NT2/D1 (cell line): Measurements from ENCODE around the gene HRH3.

Experiments
- SUZ12 ChIP-seq: IDR thresholded peaks from 2 replicates; pipeline ENCODE4 v1.6.1; 2011; ENCODE audit not compliant: insufficient read length, insufficient read depth; ENCODE audit errors: extremely low read depth
- YY1 ChIP-seq: IDR thresholded peaks from 2 replicates; pipeline ENCODE4 v1.6.1; 2011; ENCODE audit not compliant: insufficient read length, insufficient read depth

GRCh38 chr20:62255976-62256375, 35.9 kb upstream of the HRH3 start:
- TF ChIP-seq YY1 (no peak), SUZ12 (no peak)
